HepG2 (cell line): ENCODE results near the gene ARPP21. TPM values are rescaled to one million over a fixed set of nuclear protein-coding genes. Genes with fewer than 3 reads are reported as not detected.

ENCODE experiments used
- FOXJ3 ChIP-seq: sonication (generic); formaldehyde crosslinking; IDR thresholded peaks from 2 replicates; pipeline ENCODE4 v1.4.0; 2020; ENCODE audit warnings: missing genetic modification reagents, mild to moderate bottlenecking, borderline replicate concordance
- HMG20B ChIP-seq: conservative IDR thresholded peaks from 2 replicates; pipeline ENCODE4 v1.6.1; 2016; ENCODE audit warnings: missing genetic modification reagents, missing compliant biosample characterization
- IRF9 ChIP-seq: sonication (generic); formaldehyde crosslinking; IDR thresholded peaks from 2 replicates; pipeline ENCODE4 v1.8.0; 2022; ENCODE audit warnings: missing genetic modification reagents, mild to moderate bottlenecking, borderline replicate concordance
- NR2C2 ChIP-seq: sonication (generic); formaldehyde crosslinking; IDR thresholded peaks from 2 replicates; pipeline ENCODE4 v1.4.0; 2020; ENCODE audit warnings: missing genetic modification reagents, mild to moderate bottlenecking, moderate library complexity, borderline replicate concordance
- NRL ChIP-seq: sonication (generic); formaldehyde crosslinking; IDR thresholded peaks from 2 replicates; pipeline ENCODE4 v1.5.0; 2020; ENCODE audit warnings: missing genetic modification reagents, mild to moderate bottlenecking, moderate library complexity, borderline replicate concordance
- PAXIP1 ChIP-seq: sonication (generic); formaldehyde crosslinking; conservative IDR thresholded peaks from 2 replicates; pipeline ENCODE4 v1.4.0; 2020; ENCODE audit warnings: mild to moderate bottlenecking, missing genetic modification reagents, moderate library complexity
- polyA plus RNA-seq, 8 experiments: library from polyadenylated mRNA; depleted of rRNA in 3 of 8; stranded (reverse) in 7 of 8; unstranded in 1 of 8; fragments of >200 nt; fragmentation: Illumina TruSeq in 4 of 8; extraction: Trizol in 4 of 8; gene quantifications; 2 replicates each; pipeline versions ENCODE4 v1.2.1 to v1.2.3, GENCODE V29; 2011 to 2016; ENCODE audit warnings: low read depth in 4 of 8, missing spikeins in 1 of 8, mixed read lengths in 1 of 8; ENCODE audit not compliant: insufficient read depth in 1 of 8
- total RNA-seq, 5 experiments: library from RNA; depleted of rRNA; stranded (reverse); fragments of >200 nt; fragmentation: Illumina TruSeq; extraction: Trizol; gene quantifications; 2 replicates each; pipeline ENCODE4 v1.2.3, GENCODE V29; 2016; ENCODE audit warnings: low read depth in 1 of 5
- TF ChIP-seq, protein P1 (sequence below): IDR thresholded peaks from 2 replicates; pipeline ENCODE4 v1.6.1; 2016; ENCODE audit warnings: low read depth, control low read depth

ARPP21 gene
- total and polyA plus RNA-seq, 2 of the 13 experiments (the other 11 are each of a cell fraction or from before 2014, with no cell fraction given) = not detected

- TF ChIP-seq, protein P1, sequence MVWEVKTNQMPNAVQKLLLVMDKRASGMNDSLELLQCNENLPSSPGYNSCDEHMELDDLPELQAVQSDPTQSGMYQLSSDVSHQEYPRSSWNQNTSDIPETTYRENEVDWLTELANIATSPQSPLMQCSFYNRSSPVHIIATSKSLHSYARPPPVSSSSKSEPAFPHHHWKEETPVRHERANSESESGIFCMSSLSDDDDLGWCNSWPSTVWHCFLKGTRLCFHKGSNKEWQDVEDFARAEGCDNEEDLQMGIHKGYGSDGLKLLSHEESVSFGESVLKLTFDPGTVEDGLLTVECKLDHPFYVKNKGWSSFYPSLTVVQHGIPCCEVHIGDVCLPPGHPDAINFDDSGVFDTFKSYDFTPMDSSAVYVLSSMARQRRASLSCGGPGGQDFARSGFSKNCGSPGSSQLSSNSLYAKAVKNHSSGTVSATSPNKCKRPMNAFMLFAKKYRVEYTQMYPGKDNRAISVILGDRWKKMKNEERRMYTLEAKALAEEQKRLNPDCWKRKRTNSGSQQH (CRISPR knock-in tag) = no peak
- TF ChIP-seq NR2C2 (CRISPR knock-in tag) (no peak), HMG20B (CRISPR knock-in tag) (no peak), IRF9 (CRISPR knock-in tag) (no peak), FOXJ3 (CRISPR knock-in tag) (no peak), PAXIP1 (CRISPR knock-in tag) (no peak), NRL (CRISPR knock-in tag) (no peak)
- TF ChIP-seq, all 625 proteins: peak for 0
Measured at GRCh38 chr3:35616346-35616745, 23.0 kb upstream of the ARPP21 start (continued).
